Hepatocyte (in vitro differentiated cells): ENCODE results near the gene KCNQ4. TPM values are rescaled to one million over a fixed set of nuclear protein-coding genes. Genes with fewer than 3 reads are reported as not detected.

Experiments
- DNase-seq: peaks from one replicate; pipeline ENCODE4 v3.0.0-alpha.2; 2016; ENCODE audit warnings: low spot score
- H2AFZ ChIP-seq: fragments of 200-600 bp; sonication (generic); 2 replicates; pipeline ENCODE4 v1.6.0; 2016; ENCODE audit warnings: antibody characterized with exemption, mild to moderate bottlenecking
- H3K27ac ChIP-seq: fragments of 200-600 bp; sonication (generic); 2 replicates; pipeline ENCODE4 v1.5.1; 2016; ENCODE audit warnings: mild to moderate bottlenecking
- H3K27me3 ChIP-seq: fragments of 200-600 bp; sonication (generic); 2 replicates; pipeline ENCODE4 v1.6.1; 2016
- H3K36me3 ChIP-seq: fragments of 200-600 bp; sonication (generic); replicated peaks from 2 replicates; pipeline ENCODE4 v1.5.1; 2016; ENCODE audit warnings: low read depth; ENCODE audit not compliant: insufficient read depth
- H3K4me1 ChIP-seq: fragments of 200-600 bp; sonication (generic); 2 replicates; pipeline ENCODE4 v1.5.1; 2016; ENCODE audit warnings: mild to moderate bottlenecking, moderate library complexity; ENCODE audit not compliant: insufficient read depth
- H3K4me2 ChIP-seq: fragments of 200-600 bp; sonication (generic); 2 replicates; pipeline ENCODE4 v1.6.0; 2016
- H3K4me3 ChIP-seq: fragments of 200-600 bp; sonication (generic); 2 replicates; pipeline ENCODE4 v1.5.1; 2016; ENCODE audit warnings: mild to moderate bottlenecking
- H3K79me2 ChIP-seq: fragments of 200-600 bp; sonication (generic); 2 replicates; pipeline ENCODE4 v1.6.0; 2017; ENCODE audit warnings: mild to moderate bottlenecking
- H3K9me2 ChIP-seq: fragments of 200-600 bp; sonication (generic); replicated peaks from 2 replicates; pipeline ENCODE4 v1.6.0; 2017; ENCODE audit warnings: mild to moderate bottlenecking; ENCODE audit not compliant: insufficient read depth
- H3K9me3 ChIP-seq: fragments of 200-600 bp; sonication (generic); 2 replicates; pipeline ENCODE4 v1.5.1; 2016; ENCODE audit warnings: low read depth, mild to moderate bottlenecking
- H4K20me1 ChIP-seq: fragments of 200-600 bp; sonication (generic); 2 replicates; pipeline ENCODE4 v1.6.0; 2016; ENCODE audit warnings: mild to moderate bottlenecking; ENCODE audit not compliant: insufficient read depth, poor library complexity, severe bottlenecking
- CTCF ChIP-seq: fragments of 200-600 bp; sonication (generic); IDR thresholded peaks from 2 replicates; pipeline ENCODE4 v1.5.1; 2016; ENCODE audit warnings: antibody characterized with exemption, mild to moderate bottlenecking; ENCODE audit not compliant: poor library complexity
- EZH2 ChIP-seq: fragments of 200-600 bp; sonication (generic); IDR thresholded peaks from 2 replicates; pipeline ENCODE4 v1.6.1; 2016; ENCODE audit warnings: antibody characterized with exemption, mild to moderate bottlenecking, borderline replicate concordance
- EZH2phosphoT487 ChIP-seq: fragments of 200-600 bp; sonication (generic); IDR thresholded peaks from one replicate; pipeline ENCODE4 v1.6.1; 2018; ENCODE audit warnings: antibody characterized with exemption, mild to moderate bottlenecking, low read depth, moderate library complexity; ENCODE audit not compliant: unreplicated experiment, severe bottlenecking
- WGBS: methylation state at CpG from one replicate; pipeline ENCODE4 v1.1.6; 2016; ENCODE audit warnings: low lambda C conversion rate; ENCODE audit errors: missing lambda C conversion rate; 5-methylcytosine and 5-hydroxymethylcytosine counted together
- polyA plus RNA-seq: library from polyadenylated mRNA; unstranded; fragments of >200 nt; fragmentation: Nextera tagmentation; extraction: Ambion mirVana; gene quantifications from 2 replicates; pipeline ENCODE4 v1.2.1, GENCODE V29; 2016
- total RNA-seq: library from RNA; depleted of rRNA; stranded (reverse); fragments of >200 nt; gene quantifications from 2 replicates; pipeline ENCODE4 v1.2.3, GENCODE V29; 2014

KCNQ4 gene
- total and polyA plus RNA-seq, 2 experiments from 2014 or later, result not detected

- Histone ChIP-seq H2AFZ (no peak overlapping the region), H3K27me3 (peaks cover 29% of the 10 kb centered on the region), H4K20me1 (no peaks in the 10 kb centered on the region), H3K4me3 (no peak overlapping the region), H3K9me2 (no peaks in the 10 kb centered on the region), H3K9me3 (no peaks in the 10 kb centered on the region), H3K27ac (no peak overlapping the region), H3K79me2 (no peaks in the 10 kb centered on the region), H3K4me2 (peak overlapping the region; percentile 94), H3K36me3 (no peaks in the 10 kb centered on the region), H3K4me1 (peaks cover 13% of the 10 kb centered on the region)
- no peak for DNase-seq
- TF ChIP-seq CTCF (peak; percentile 9), EZH2phosphoT487 (no peak)
- 9% methylated on average over 15 of the region's 20 CpGs for WGBS
These were observed 1.1 kb upstream of the KCNQ4 start for GRCh38 chr1:40782371-40782956.

GRCh38 chr1:40784141-40784770 lies 669 bp downstream of the KCNQ4 start:
- Histone ChIP-seq H3K27ac (no peak overlapping the region), H3K4me2 (peak overlapping the region; percentile 83)

GRCh38 chr1:40784771-40785151 lies 1.2 kb downstream of the KCNQ4 start:
- TF ChIP-seq EZH2 (no peak), CTCF (no peak), EZH2phosphoT487 (no peak)
- Histone ChIP-seq H2AFZ (no peak overlapping the region), H3K9me3 (no peaks in the 10 kb centered on the region), H3K27me3 (peaks cover 29% of the 10 kb centered on the region), H3K79me2 (no peaks in the 10 kb centered on the region), H3K4me1 (peaks cover 13% of the 10 kb centered on the region), H4K20me1 (no peaks in the 10 kb centered on the region), H3K27ac (no peak overlapping the region), H3K4me3 (no peak overlapping the region), H3K36me3 (no peaks in the 10 kb centered on the region), H3K4me2 (no peak overlapping the region), H3K9me2 (no peaks in the 10 kb centered on the region)
- no peak for DNase-seq
- WGBS, result 94% methylated on average over 10 of the region's 10 CpGs

More at GRCh38 chr1:40784141-40784770, 669 bp downstream of the KCNQ4 start:
- H3K36me3 ChIP-seq, result no peaks in the 10 kb centered on the region
- peaks cover 29% of the 10 kb centered on the region for H3K27me3 ChIP-seq
- no peaks in the 10 kb centered on the region for H3K9me2 ChIP-seq
- no peaks in the 10 kb centered on the region for H3K79me2 ChIP-seq
- no peak overlapping the region for H3K4me3 ChIP-seq
- TF ChIP-seq EZH2 (no peak), EZH2phosphoT487 (no peak), CTCF (no peak)
- no peaks in the 10 kb centered on the region for H3K9me3 ChIP-seq
- H3K4me1 ChIP-seq, result peaks cover 13% of the 10 kb centered on the region
- WGBS, result 48% methylated on average over 20 of the region's 63 CpGs
- no peaks in the 10 kb centered on the region for H4K20me1 ChIP-seq
- peak; percentile 42 for DNase-seq
- no peak overlapping the region for H2AFZ ChIP-seq
